SU-DHL-6 (cell line): Measurements from ENCODE around the gene CIT.

ENCODE experiments used
- CTCF ChIP-seq: fragments of 200-600 bp; sonication (generic); IDR thresholded peaks from one replicate; pipeline ENCODE4 v1.5.1; 2017; ENCODE audit warnings: antibody characterized with exemption, mild to moderate bottlenecking, low read length, moderate library complexity; ENCODE audit not compliant: insufficient read depth, poor library complexity, severe bottlenecking
- EZH2phosphoT487 ChIP-seq: fragments of 200-600 bp; sonication (generic), shearing (Covaris generic); conservative IDR thresholded peaks from 2 replicates; pipeline ENCODE4 v1.6.1; 2018; ENCODE audit warnings: mild to moderate bottlenecking, antibody characterized with exemption, low read length, moderate library complexity, mixed read lengths

GRCh38 chr12:119668324-119668841 lies 208.7 kb downstream of the CIT start:
- TF ChIP-seq CTCF (no peak), EZH2phosphoT487 (no peak)
